GM19193 (cell line): ENCODE data around the gene KNDC1.

Experiments used
- POLR2A ChIP-seq: IDR thresholded peaks from 4 replicates; pipeline ENCODE4 v1.6.1; 2011; ENCODE audit not compliant: insufficient read depth, insufficient read length; ENCODE audit errors: extremely low read depth

Gene KNDC1

GRCh38 chr10:133196936-133197758, 37.1 kb downstream of the KNDC1 start:
- TF ChIP-seq POLR2A: no peak

- no peak for TF ChIP-seq POLR2A
These were observed 37.8 kb downstream of the KNDC1 start for GRCh38 chr10:133197786-133198185.

DNA sequence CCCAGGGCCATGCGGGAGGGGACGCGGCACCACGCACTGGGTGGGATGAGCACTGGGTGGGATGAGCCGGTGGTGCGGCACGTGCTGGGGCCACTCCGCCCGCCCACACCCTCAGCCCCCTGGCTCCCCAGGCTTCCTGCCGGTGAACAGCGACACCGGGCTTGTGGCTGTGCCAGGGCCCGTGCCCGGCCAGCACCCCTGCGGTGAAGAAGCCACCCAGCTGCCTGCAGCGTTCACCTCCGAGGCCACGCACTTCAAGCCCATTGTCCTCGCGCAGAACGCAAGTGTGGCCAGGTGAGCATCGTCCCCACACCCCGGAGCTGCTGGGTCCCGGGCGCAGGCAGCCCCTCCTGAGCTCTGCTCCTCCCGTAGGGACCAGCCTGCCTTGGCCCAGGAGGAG, 38.2 kb downstream of the KNDC1 start:
- TF ChIP-seq POLR2A: no peak

DNA sequence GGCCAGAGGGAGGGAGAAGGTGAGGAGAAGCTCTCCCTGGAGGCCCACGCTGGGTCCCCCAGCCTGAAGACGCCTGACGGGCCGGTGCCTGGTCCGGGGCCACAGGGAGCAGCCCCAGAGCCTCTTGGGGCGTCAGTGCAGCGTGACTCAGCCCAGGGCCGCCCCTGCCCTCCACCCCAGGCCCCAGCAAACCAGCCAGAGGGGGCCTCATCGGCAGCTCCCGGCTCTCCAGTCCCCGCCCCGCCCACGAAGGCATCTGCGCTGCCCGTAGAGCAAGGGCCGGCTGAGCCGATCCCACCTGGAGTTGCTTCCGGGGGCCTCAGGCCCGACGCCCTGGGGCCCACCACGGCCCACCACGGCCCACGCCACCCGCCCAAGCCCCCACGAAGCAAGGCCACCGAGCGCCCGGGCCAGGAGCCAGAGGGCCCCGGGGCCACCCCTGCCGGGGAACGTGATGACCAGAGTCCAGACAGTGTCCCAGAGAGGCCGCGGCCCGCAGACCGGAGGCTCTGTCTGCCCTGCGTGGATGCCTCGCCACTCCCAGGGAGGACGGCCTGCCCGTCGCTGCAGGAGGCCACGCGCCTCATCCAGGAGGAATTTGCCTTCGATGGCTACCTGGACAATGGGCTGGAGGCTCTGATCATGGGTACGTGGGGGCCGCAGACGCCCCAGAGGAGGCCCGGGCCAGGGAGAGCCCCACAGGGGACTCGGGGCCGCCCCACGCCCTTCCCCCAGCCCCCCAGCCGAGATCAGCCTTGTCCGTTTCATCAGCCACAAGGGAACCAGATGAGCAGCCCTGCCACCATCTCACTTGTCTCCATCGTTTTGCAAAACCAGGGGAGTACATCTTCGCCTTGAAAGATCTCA, 38.8 kb downstream of the KNDC1 start:
- TF ChIP-seq POLR2A: no peak

DNA sequence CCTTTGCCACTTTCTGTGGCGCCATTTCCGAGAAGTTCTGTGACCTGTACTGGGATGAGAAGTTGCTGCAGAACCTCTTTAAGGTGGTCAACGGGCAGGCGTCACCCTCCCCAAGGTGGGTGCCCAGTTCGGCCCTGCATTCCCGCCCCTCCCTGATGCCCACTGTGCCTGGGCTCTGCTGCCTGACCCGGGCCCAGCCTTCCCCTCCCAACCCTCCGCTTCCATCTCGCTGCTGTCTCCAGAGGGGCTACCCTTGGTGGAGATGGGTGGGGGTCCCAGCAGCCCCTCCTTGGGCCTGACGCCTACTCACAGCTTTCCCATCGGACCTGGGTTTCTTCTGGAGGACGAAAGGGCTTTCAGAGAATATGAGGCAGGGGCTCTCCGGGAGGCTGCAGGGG, 39.5 kb downstream of the KNDC1 start:
- no peak for TF ChIP-seq POLR2A

DNA sequence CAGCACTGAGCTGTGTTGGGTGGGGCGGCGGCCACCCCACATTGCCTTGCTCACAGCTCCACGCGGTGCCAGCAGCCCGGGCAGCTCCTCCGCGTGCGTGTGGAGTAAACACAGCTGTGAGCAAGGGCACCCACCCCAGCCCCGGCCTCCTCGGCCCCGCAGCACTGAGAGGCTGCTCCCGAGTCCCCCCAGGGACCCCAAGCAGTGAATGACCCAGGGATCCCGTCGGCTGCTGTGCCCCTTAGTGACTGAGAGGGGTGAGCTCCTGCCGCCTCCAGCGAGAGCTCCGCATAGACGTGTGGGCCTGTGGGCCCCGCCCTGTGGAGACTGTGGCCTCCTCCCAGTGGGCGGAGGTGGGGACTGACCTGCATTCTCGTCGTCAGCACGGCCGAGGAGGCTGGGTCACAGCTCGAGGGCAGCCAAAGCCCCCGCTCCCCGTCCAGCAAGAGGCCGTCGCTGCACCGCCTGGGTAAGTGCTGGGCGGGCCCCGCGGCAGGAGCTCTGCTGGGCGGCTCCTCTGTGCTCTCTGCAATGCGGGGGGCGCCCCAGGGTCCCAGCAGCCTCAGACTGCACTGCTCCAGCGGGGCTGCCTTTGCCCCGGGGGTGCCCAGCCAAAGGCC, 40.1 kb downstream of the KNDC1 start:
- TF ChIP-seq POLR2A: no peak

DNA sequence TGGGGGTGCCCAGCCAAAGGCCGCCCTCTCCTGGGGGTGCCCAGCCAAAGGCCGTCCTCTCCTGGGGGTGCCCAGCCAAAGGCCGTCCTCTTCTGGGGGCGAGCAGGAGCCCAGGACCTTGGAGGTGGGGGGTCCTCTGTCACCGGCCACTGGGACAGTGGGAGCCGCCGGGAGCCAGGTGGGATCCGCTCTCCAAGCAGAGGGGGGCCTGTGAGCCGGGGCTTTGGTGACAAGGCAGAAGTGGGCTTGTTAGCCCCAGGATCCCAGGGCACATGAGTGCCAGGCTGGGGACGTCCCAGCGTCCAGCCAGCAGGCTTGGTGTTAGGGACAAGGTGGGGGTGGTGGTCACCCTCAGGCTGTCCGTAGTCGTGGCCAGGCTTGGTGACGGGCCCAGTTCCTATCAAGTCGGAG, 40.6 kb downstream of the KNDC1 start:
- no peak for TF ChIP-seq POLR2A

GRCh38 chr10:133201151-133201947, 41.3 kb downstream of the KNDC1 start:
- TF ChIP-seq POLR2A: no peak

GRCh38 chr10:133201948-133202725, 42.1 kb downstream of the KNDC1 start:
- TF ChIP-seq POLR2A: no peak

GRCh38 chr10:133202778-133203651, 43.0 kb downstream of the KNDC1 start:
- TF ChIP-seq POLR2A: no peak

- TF ChIP-seq POLR2A: no peak
These were observed 43.7 kb downstream of the KNDC1 start for GRCh38 chr10:133203652-133204195.

DNA sequence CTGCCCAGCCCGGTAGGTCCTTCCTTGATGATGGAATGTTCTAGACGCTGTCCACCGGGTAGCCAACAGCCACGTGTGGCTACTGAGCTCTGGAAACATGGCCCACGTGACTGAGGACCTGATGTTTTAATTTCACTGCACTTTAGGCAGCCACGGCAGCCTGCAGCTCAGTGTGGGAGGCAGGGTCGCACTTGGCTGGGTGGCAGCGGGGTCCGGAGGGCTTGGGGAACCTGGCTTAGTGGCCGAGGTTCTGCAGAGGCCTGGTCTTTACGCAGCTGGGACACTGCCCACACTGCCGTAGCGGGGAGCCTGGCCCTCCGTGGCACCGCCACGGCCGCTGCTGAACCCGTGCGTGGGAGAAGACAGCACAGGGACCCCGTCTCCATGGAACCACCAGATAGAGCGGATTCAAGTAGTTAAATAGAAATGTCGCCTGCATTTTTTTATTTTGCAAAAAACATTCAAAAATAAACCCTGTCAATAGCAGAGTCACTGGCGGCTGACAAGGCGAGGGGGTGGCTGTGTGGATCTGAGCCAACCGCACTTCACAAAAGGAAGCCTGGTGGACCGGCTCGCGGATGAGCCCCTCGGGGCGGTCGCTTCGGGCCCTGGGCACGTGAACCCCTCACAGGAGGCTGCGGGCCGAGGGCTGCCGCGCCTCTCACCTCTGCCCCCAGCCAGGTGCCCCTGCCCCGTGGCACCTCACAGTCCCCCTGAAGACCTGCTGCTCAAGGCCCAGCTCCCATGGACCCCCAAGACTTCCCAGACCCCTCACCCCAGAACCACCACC, 44.4 kb downstream of the KNDC1 start:
- TF ChIP-seq POLR2A: no peak
